OCI-LY7 (cell line): ENCODE measurements around the gene XPR1. TPM values are rescaled to one million over a fixed set of nuclear protein-coding genes. Genes with fewer than 3 reads are reported as not detected.

Experiments used
- BruUV-seq: library from RNA; stranded (reverse); fragments of 400-500 nt; replicated peaks from 2 replicates; lab custom pipeline; 2021; lab: Mats Ljungman, UMichigan
- CTCF ChIA-PET: fragments of 300-600 bp; sonication (Branson Sonifier 250); formaldehyde crosslinking; loops from one replicate; lab custom pipeline; 2022; ENCODE audit warnings: antibody characterized with exemption; ENCODE audit not compliant: unreplicated experiment; lab: Charles Lee
- POLR2A ChIA-PET: fragments of 300-600 bp; sonication (Branson Sonifier 250); formaldehyde crosslinking; loops from one replicate; lab custom pipeline; 2022; ENCODE audit warnings: antibody characterized with exemption; lab: Charles Lee
- DNase-seq: peaks from one replicate; pipeline ENCODE4 v3.0.0-alpha.2; 2015; ENCODE audit warnings: low spot score
- H2AFZ ChIP-seq: fragments of 200-600 bp; sonication (generic), shearing (Covaris generic); 2 replicates; pipeline ENCODE4 v1.6.1; 2014; ENCODE audit warnings: mild to moderate bottlenecking, antibody characterized with exemption, low read length, moderate library complexity
- H3K27ac ChIP-seq: fragments of 200-600 bp; sonication (generic); 2 replicates; pipeline ENCODE4 v1.5.1; 2014; ENCODE audit warnings: mixed run types, low read depth, mild to moderate bottlenecking, moderate library complexity, low read length, inconsistent platforms; ENCODE audit not compliant: poor library complexity, severe bottlenecking
- H3K36me3 ChIP-seq: fragments of 200-600 bp; sonication (generic); 2 replicates; pipeline ENCODE4 v1.6.1; 2014; ENCODE audit warnings: mild to moderate bottlenecking, antibody characterized with exemption, low read length, moderate library complexity, mixed read lengths; ENCODE audit not compliant: insufficient read depth
- H3K4me1 ChIP-seq: fragments of 200-600 bp; sonication (generic); 2 replicates; pipeline ENCODE4 v1.5.1; 2014; ENCODE audit warnings: mild to moderate bottlenecking, low read length; ENCODE audit not compliant: insufficient read depth, poor library complexity, severe bottlenecking
- H3K4me2 ChIP-seq: fragments of 200-600 bp; sonication (generic); 2 replicates; pipeline ENCODE4 v1.6.1; 2014; ENCODE audit warnings: mild to moderate bottlenecking, low read length
- H3K4me3 ChIP-seq: fragments of 200-600 bp; sonication (generic); 2 replicates; pipeline ENCODE4 v1.5.1; 2014; ENCODE audit warnings: mild to moderate bottlenecking, low read depth, low read length; ENCODE audit not compliant: poor library complexity, severe bottlenecking
- H3K79me2 ChIP-seq: fragments of 200-600 bp; sonication (generic); 2 replicates; pipeline ENCODE4 v1.6.1; 2016; ENCODE audit warnings: low read depth, mild to moderate bottlenecking, low read length, moderate library complexity, mixed read lengths; ENCODE audit not compliant: insufficient read depth
- H3K9me2 ChIP-seq: fragments of 200-600 bp; sonication (generic); 2 replicates; pipeline ENCODE4 v1.6.1; 2016; ENCODE audit warnings: mild to moderate bottlenecking, low read length, mixed read lengths; ENCODE audit not compliant: insufficient read depth
- H3K9me3 ChIP-seq: fragments of 200-600 bp; sonication (generic); 2 replicates; pipeline ENCODE4 v1.6.1; 2014; ENCODE audit warnings: mild to moderate bottlenecking, mixed run types, low read length, mixed read lengths
- H4K20me1 ChIP-seq: fragments of 200-600 bp; sonication (generic); 2 replicates; pipeline ENCODE4 v1.6.1; 2014; ENCODE audit warnings: mild to moderate bottlenecking, antibody characterized with exemption, low read length, moderate library complexity, mixed read lengths; ENCODE audit not compliant: insufficient read depth
- CTCF ChIP-seq: fragments of 200-600 bp; sonication (generic); conservative IDR thresholded peaks from 2 replicates; pipeline ENCODE4 v1.5.1; 2014; ENCODE audit warnings: mild to moderate bottlenecking, antibody characterized with exemption, low read length, moderate library complexity, mixed read lengths
- EZH2phosphoT487 ChIP-seq: fragments of 200-600 bp; sonication (generic); IDR thresholded peaks from 2 replicates; pipeline ENCODE4 v1.6.1; 2018; ENCODE audit warnings: low read depth, borderline replicate concordance, mild to moderate bottlenecking, mixed run types, antibody characterized with exemption, low read length, moderate library complexity, mixed read lengths
- intact Hi-C: fragments of 100-400 bp; cut with micrococcal nuclease; formaldehyde crosslinking; loops from one replicate; pipeline ENCODE4 v1.10.0; 2022; ENCODE audit not compliant: unreplicated experiment
- total RNA-seq, 2 experiments: library from RNA; depleted of rRNA in 1 of 2; stranded (reverse); fragments of >200 nt in 1 of 2; shearing (Covaris generic) in 1 of 2; gene quantifications; 2 replicates each; pipeline ENCODE4 v1.2.3, GENCODE V29; 2014 to 2022

XPR1 gene
- total RNA-seq, 2 experiments from 2014 or later = 8.6 to 17.2 TPM

- Histone ChIP-seq H3K9me2 (no peaks in the 10 kb centered on the region), H3K36me3 (no peaks in the 10 kb centered on the region), H3K79me2 (no peaks in the 10 kb centered on the region), H3K4me1 (no peaks in the 10 kb centered on the region), H3K4me2 (no peak overlapping the region), H3K4me3 (no peak overlapping the region), H3K9me3 (no peaks in the 10 kb centered on the region), H2AFZ (no peak overlapping the region), H4K20me1 (no peaks in the 10 kb centered on the region; the same call in 1 of the 2 replicates), H3K27ac (no peak overlapping the region)
- POLR2A ChIA-PET = interaction anchor here (1.0 to 1.6 kb wide), 2 partner anchors 9 to 10 kb away, joined by 3 to 5 read pairs; partner anchors contain the start of gene XPR1
- BruUV-seq = no TSS peak
- CTCF ChIA-PET = no interaction called here
- TF ChIP-seq CTCF = no peak
- TF ChIP-seq EZH2phosphoT487 = no peak
- DNase-seq = no peak
- intact Hi-C loops = no loop called here
Observed at GRCh38 chr1:180641662-180642061, 9.8 kb downstream of the XPR1 start.

GRCh38 chr1:180642781-180643180 is 11.0 kb downstream of the XPR1 start:
- no peaks in the 10 kb centered on the region for H3K4me1 ChIP-seq
- BruUV-seq = no TSS peak
- DNase-seq = no peak
- H3K9me3 ChIP-seq = no peaks in the 10 kb centered on the region
- TF ChIP-seq CTCF (no peak), EZH2phosphoT487 (no peak)
- H3K36me3 ChIP-seq = no peaks in the 10 kb centered on the region
- H4K20me1 ChIP-seq = no peaks in the 10 kb centered on the region; the same call in 1 of the 2 replicates
- H3K4me3 ChIP-seq = no peak overlapping the region
- H3K9me2 ChIP-seq = no peaks in the 10 kb centered on the region
- no peak overlapping the region for H2AFZ ChIP-seq
- H3K79me2 ChIP-seq = no peaks in the 10 kb centered on the region
- no peak overlapping the region for H3K27ac ChIP-seq
- intact Hi-C loops = no loop called here
- ChIA-PET CTCF (no interaction called here), POLR2A (no interaction called here)
- no peak overlapping the region for H3K4me2 ChIP-seq

- no peak overlapping the region for H3K4me2 ChIP-seq
- no peaks in the 10 kb centered on the region for H3K9me3 ChIP-seq
- no peak overlapping the region for H3K27ac ChIP-seq
- intact Hi-C loops = no loop called here
- H3K4me1 ChIP-seq = no peaks in the 10 kb centered on the region
- no peaks in the 10 kb centered on the region for H3K36me3 ChIP-seq
- H3K79me2 ChIP-seq = no peaks in the 10 kb centered on the region
- ChIA-PET POLR2A (no interaction called here), CTCF (no interaction called here)
- no peak overlapping the region for H2AFZ ChIP-seq
- TF ChIP-seq CTCF (no peak), EZH2phosphoT487 (no peak)
- H3K4me3 ChIP-seq = no peak overlapping the region
- DNase-seq = no peak
- no TSS peak for BruUV-seq
- no peaks in the 10 kb centered on the region; the same call in 1 of the 2 replicates for H4K20me1 ChIP-seq
- no peaks in the 10 kb centered on the region for H3K9me2 ChIP-seq
Observed at GRCh38 chr1:180643693-180644092, 11.9 kb downstream of the XPR1 start.
